GM18508 (cell line): ENCODE results near the gene FAM120AOS.
"Not testable (repeated sequence)": the region's sequence is repeated elsewhere in the genome, so short reads cannot be mapped to it uniquely, and the experiment has no call there.

Experiments
- ATAC-seq: cut with Tn5 transposase; IDR thresholded peaks from one replicate; pipeline ENCODE4 v1.9.1; 2021; ENCODE audit warnings: moderate number of reproducible peaks; ENCODE audit not compliant: insufficient read depth, unreplicated experiment

Gene FAM120AOS

GRCh38 chr9:93447655-93448054, 5.7 kb downstream of the FAM120AOS start:
- ATAC-seq, result no peak

- no peak for ATAC-seq
These were observed 7.3 kb downstream of the FAM120AOS start for GRCh38 chr9:93446073-93446472.

GRCh38 chr9:93440896-93441580, 12.3 kb downstream of the FAM120AOS start:
- no peak for ATAC-seq

- not testable (repeated sequence) for ATAC-seq
These were observed 14.1 kb downstream of the FAM120AOS start for GRCh38 chr9:93439301-93439700.

GRCh38 chr9:93437996-93438395, 15.4 kb downstream of the FAM120AOS start:
- ATAC-seq, result no peak

- no peak for ATAC-seq
These were observed 16.6 kb downstream of the FAM120AOS start for GRCh38 chr9:93436655-93437407.

- no peak for ATAC-seq
These were observed 17.2 kb downstream of the FAM120AOS start for GRCh38 chr9:93436218-93436617.

- no peak for ATAC-seq
These were observed 18.0 kb downstream of the FAM120AOS start for GRCh38 chr9:93435386-93435785.

GRCh38 chr9:93434056-93434455, 19.3 kb downstream of the FAM120AOS start:
- ATAC-seq, result no peak

GRCh38 chr9:93432964-93433363, 20.4 kb downstream of the FAM120AOS start:
- ATAC-seq, result no peak

- ATAC-seq, result no peak
These were observed 21.8 kb downstream of the FAM120AOS start for GRCh38 chr9:93431539-93432105.

GRCh38 chr9:93427655-93428379, 25.6 kb downstream of the FAM120AOS start:
- ATAC-seq, result no peak

GRCh38 chr9:93422977-93423616, 30.3 kb downstream of the FAM120AOS start:
- ATAC-seq, result no peak

- no peak for ATAC-seq
These were observed 34.4 kb downstream of the FAM120AOS start for GRCh38 chr9:93419023-93419422.

- no peak for ATAC-seq
These were observed 35.8 kb downstream of the FAM120AOS start for GRCh38 chr9:93417538-93417937.

GRCh38 chr9:93416530-93417235, 36.7 kb downstream of the FAM120AOS start:
- no peak for ATAC-seq

GRCh38 chr9:93415176-93415690, 38.1 kb downstream of the FAM120AOS start:
- no peak for ATAC-seq

- no peak for ATAC-seq
These were observed 39.9 kb downstream of the FAM120AOS start for GRCh38 chr9:93413530-93413929.

GRCh38 chr9:93406371-93406770, 47.0 kb downstream of the FAM120AOS start:
- no peak for ATAC-seq

GRCh38 chr9:93398471-93398870, 54.9 kb downstream of the FAM120AOS start:
- ATAC-seq, result no peak
